ENCODE data around the gene TMEM196.
A peak's percentile ranks its signal among the peaks of the same experiment; 100 is the strongest.

TMEM196 gene

DNA sequence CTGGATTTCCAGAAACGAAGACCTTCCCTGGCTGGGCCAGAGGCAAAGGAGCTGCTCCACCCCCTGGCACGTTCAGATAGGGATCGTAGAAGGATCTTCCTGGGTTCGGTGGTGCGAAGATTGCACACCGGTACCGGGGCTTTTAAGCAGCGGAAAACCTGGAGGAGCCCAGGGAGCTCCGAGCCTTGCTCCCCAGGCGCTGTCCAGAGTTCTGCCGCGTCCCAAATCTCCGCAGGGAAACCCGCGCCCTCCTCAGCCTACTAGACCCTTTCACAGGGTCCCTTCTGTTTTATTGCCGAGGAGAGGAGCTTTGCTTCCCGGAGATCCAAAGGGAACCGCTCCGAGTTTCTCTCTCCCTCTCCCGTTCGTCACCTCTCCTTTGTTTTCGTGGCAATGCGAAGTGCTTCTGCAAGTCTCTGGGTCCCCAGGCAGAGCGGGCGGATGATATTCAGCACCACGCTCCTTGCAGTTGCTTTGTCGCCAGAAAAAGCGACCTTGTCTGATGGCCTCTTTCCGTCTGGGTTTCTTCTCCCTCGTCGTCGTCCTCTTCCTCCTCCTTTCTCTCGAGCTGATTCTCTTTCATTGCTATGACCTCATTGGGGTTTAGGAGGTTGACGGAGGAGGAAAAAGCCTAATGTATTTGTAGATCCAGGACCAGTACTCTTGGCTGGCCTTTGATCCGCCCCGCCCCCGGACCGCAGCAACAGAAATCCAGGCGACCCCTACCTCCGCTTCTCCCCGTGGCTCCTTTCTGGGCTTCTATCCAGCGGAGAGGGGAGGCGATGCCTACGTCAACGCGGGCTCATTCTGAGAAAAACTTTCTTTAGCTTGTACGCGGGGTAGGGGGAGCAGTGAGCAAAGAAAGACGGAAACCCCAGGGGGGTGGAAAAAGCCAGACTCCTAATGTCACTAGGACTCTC, at the start of gene TMEM196:
TMEM196 (minus strand) TSS at position 777 of the 920 bp plus-strand sequence. CDS start 921 bp downstream, outside the sequence.
- peak; percentile 50 for DNase-seq

DNA sequence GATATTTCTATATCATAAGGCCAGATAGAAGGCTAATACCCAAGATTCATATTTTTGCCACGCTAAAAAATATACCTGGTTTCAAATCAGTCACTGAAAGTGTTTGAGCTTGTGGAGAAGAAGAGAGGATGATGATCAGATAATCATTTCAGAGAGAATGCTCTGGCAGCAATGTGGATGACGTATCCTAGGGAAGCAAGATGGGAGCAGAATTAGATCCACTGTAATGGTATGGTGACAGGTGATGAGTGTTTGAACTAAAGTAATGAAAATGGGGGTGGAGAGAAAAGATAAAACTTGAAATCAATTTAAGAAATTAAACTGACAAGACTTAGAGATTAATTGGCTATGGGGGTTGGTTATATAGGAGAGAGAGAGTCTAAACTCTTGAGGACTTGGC, 42.7 kb upstream of the TMEM196 start:
- no peak for DNase-seq

DNA sequence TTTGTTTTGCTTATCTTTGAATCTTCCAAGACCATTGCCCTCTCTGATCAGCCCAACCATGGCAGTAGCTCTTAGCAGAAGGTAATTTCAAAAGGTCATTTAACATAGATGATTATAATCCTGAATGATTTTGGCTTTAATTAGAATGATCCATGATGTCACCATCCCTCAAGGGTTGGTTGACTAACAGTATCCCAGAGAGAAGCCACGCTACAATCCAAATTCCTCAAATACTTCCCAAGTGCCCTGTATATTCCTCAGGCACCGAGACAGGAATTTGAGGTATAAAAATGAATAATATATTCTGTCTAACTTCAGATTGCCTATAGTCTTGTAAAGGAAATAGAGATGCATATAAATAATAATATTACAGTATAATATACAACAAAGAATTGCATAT, 42.1 kb upstream of the TMEM196 start:
- DNase-seq: no peak

DNA sequence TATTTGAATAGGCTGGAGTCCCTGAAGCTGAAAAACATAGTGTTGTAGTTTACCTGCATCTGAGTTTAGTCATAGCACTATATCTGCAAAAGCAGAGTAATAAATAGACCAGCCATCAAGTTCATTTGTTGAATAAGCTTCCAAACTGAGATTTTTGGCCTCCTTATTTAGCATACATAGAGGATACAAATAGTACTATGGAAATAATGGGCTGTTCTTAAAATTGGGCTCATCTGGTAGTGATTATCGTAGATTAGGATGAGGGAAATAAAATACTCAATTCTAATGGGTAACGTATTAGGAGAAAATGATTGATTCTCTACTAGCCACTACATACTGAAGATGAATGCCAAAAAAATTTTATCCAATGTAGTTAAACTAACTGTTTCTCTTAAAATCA, 41.4 kb upstream of the TMEM196 start:
- DNase-seq: no peak

DNA sequence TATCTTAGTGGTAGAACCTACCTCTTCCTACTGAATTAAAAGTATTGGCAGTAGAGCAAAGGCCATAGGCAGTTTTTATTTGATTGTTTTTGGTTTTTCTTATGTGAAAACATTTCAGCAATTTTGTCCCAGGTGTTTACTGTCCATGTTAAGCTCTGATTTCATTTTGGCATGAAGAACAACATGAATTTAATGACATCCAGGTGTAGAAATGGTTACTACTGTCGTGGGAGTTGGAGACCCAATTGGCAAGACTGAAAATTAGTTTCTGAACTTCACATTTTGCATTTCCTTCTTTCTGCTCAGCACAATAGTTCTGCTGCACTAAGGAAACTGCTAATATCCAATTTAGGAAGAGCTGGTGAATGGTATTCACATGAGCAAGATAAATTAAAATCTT, 38.0 kb upstream of the TMEM196 start:
- DNase-seq: no peak

DNA sequence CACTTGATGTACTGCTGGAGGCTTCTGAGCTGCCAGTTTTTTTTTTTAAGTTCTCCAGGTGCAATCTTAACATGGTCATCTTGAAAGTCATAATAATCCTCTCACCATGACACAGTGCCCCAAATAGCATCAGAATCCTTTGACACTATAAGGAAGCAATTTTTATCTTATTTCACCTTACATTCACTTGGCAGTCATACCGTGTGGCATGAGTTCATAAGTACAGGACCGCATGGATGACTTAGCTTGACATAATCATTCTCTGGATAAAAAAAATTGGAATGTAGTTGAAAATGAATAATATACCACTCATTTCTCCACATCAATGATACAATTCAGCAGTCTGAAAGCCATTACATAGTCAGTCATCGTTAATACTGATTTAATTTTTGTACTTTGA, 25.6 kb upstream of the TMEM196 start:
- no peak for DNase-seq

DNA sequence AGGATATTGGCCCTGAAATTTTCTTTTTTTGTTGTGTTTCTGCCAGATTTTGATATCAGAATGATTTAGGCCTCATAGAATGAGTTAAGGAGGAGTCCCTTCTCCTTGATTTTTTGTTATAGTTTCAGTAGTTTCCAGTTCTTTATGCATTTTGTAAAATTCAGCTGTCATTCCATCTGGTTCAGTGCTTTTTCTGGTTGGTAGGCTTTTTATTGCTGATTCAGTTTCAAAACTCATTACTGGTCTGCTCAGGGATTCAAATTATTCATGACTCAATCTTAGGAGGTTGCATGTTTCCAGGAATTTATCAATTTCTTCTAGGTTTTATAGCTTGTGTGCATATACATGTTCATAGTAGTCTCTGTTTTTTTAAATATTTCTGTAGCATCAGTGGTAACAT, 10.1 kb upstream of the TMEM196 start:
- no peak for DNase-seq

DNA sequence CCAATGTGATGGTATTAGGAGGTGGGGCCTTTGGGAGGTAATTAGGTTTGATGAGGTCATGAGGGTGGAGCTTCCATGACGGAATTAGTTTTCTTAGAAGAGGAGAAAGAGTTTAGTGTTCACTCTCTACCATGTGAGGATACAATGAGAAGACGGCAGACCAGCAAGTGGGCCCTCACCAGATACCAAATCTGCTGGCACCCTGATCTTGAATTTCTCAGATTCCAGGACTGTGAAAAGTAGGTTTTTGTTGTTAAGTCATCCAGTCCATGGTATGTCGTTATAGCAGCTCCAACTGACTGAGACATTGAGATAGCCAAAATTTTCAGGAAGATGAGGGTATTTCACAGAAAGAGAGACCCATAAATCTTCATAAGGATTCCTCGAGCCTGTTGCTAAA, 3.6 kb upstream of the TMEM196 start:
- DNase-seq: no peak

DNA sequence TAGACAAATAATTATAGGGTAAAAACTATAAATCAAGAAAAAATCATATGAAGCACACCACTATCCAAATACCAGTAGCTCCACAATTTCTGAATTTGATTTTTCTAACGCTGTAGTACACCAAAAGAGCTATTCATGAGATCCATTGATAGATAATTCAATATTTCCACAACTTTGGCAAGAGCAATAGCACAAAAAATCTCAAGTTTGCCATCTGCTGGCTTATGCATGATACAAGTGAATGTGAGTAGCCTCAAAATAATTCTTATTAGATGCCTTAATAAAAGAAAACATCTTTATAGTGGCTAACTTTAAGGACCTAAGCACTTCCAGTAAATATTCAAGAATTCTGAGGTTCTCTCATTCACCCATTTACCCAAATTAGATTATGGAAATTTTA, 2.2 kb upstream of the TMEM196 start:
- DNase-seq: no peak

DNA sequence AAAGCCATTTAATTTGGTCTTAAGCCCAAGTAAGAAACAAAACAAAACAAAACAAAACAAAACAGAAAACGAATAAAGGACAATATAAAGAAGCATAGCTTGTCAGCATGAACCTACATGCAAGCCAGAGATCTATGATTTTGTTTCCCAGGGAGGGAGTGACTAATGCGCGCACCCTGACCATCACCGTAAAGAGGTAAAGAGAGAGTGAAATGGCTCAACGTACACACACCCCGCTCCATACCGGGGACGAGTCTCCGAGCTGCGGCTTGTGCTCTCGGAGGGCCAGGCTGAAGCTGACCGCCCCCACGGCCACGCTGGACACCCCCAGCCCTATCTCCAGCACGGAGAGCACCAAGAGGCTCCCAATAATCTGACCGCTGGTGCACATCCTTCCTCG, 1.1 kb downstream of the TMEM196 start:
- DNase-seq: peak; percentile 60

DNA sequence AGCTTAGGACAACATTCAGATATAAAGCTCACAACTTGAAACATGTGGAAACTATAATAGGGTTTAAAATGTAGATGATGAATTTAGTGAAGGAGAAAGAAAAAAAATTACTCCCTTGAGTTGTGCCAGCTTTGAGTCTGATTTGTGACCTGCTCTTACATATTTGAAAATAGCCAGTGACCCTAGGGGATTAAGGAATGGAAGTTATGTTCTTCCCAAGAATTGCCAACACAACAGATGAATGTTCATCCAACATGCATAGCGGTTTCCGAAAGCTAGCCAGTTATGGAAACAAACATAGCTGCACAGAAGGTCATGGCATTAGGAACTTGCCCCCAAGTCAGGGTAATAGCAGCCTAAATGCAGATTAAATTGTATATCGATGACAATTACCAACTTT, 10.8 kb downstream of the TMEM196 start:
- DNase-seq: no peak

DNA sequence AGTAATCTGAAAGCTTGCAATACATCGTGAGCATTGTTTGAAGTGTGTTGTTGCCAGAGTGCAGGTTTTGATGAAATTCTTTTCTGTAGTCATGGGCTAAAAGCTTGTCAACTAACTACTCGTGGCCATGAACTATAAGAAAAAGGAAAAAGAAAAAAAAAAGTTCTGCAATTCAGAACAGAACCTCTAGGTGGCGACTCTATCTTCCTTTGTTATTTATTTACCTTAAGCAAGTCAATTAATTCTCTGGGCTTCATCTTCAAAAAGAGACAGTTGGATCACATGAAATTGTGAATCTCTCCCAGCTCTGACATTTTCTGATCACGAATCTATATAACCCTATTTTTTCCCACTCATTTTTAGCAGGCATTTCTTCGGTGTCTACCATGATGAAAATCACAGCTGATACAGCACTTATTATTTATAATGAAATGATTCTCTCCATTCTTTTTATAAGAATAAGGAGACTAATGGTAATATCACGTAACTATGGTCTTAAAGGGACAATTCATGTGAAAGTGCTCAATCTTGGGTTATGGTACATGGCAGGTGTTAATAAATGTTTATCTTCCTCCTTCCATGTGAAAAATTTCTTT, 18.8 kb downstream of the TMEM196 start:
- DNase-seq: peak; percentile 27

DNA sequence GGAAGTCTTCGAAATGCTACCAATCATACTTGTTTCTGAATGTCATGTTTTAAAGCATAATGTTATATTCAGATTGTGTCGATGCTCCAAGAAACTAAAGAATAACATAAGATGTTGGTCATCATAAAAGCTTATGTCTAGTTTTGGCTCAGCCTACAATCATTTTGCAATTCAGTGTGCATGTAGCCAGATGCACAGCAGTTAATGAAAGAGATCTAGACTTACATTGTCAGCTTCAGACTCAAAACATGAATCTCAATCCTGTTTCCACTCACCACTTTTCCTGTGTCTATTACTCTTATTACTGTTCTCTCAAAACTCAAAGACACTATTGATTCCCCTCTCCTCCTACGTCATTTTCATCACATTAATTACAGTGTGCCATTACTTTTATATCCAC, 21.4 kb downstream of the TMEM196 start:
- no peak for DNase-seq

DNA sequence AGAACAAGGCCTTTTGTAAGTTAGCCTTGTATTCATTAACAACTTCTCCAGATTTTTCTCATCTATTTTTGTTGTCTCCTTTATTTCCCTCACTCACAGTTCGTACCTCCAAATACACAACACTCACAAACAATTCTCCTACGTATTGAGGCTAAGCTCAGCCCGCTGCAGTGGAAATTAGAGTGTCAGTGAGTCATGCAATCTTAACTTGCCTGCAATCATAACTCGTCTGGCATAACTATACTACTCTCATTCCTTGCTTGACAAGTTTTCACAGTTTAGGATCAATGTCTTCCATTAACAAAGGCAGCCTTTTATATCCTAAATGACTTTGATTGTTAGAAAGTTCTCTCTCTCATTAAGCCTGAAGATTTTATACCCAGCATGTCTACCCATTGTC, 23.8 kb downstream of the TMEM196 start:
- DNase-seq: no peak

DNA sequence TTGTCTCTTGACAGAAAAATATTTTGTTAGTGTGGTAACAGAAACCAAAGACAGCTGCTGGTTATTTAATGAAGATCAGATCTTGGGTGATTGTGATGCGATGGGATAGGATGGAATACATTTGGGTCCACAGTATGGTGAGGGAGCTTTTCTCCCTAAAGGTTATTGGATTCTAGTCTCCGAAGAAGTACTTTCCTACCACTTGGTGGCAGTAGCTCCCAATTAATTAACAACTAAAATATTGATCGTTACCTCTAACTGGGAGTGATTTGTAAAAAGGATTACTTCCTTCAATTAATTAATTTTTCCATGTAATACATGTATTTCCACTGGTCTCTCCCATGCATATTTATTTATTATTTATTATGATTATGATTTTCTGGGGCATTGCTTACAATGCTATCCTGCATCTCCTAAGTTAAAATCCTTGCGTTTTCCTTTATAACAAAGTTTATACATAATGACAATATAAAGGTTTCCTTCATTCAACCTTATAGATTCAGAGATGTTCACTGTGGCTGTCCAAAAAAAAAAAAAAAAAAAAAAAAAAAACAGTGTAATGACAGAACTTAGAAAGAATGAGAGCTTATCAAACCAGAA, 25.6 kb downstream of the TMEM196 start:
- peak; percentile 51 for DNase-seq

DNA sequence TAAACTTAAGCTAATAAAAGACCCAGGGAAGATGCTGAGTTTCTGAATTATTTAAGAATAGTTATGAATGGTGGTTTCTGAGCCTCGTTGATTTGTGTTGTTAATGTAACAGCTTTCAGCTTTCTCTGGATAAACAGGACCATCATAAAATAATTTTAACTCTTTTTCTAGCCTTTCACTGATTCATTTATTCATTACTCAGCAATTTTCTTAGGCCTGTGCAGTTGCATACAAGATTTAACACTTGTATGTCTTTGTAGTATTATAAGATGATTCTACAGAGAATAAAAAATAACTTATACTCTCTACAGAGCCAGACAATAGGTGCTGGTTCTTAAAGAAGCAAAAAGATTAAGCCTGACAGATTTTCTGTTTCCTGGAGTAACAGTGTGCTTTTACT, 29.3 kb downstream of the TMEM196 start:
- DNase-seq: no peak

DNA sequence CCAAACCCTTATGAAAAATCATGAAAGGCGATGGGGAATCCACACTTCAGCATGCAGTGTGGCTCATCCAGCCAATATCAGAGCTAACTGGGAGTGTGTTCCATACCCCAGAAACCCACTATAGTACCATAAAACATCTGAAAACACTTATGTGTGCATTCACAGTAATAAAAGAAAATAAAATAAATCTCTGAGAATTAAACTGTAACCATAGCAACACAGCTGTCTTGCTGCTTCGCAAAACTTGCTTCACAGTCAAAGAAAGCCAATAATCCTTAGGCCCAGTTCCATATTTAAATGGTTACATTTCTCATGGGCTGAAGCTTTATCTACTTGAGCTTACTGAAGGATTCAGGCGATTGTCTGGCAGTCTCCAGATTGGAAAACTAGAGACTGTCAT, 44.7 kb downstream of the TMEM196 start:
- no peak for DNase-seq

DNA sequence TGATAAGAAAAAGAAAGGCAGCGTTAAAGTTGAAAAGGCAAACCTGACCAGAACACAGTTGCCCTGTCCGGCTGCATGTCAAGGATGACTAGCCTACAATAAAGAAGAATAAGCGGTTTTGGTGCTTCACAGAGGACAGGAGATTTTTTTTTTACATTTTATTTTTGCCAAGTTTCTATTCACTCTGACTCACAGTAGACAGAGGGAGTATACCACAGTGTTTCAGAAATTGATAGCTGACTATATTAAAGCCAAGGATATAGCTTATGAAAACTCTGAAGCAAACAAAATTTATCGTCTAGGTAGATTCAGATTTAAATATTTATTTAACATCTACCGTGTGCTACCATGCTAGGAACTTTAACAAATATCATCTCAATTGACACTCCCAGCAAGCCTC, 47.6 kb downstream of the TMEM196 start:
- DNase-seq: no peak

DNA sequence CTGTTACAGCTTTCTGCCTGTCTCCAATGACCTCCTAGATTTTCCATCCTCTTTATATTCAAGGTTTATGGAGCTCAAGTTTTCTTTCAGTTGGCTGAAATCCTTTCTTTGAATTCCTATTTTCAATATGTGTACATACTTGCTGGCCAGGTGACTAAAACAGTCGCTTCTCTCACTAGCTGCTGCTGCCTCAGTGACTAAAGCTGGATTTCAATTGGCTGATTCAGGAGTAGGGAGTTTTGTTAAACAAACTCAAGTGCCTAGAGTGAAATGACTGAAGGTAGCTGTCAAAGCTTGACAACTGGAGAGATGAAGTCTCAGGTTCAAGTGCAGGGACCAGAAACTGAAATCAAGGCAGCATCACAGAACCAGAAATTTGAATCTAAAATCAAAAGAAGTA, 57.9 kb downstream of the TMEM196 start:
- DNase-seq: no peak

DNA sequence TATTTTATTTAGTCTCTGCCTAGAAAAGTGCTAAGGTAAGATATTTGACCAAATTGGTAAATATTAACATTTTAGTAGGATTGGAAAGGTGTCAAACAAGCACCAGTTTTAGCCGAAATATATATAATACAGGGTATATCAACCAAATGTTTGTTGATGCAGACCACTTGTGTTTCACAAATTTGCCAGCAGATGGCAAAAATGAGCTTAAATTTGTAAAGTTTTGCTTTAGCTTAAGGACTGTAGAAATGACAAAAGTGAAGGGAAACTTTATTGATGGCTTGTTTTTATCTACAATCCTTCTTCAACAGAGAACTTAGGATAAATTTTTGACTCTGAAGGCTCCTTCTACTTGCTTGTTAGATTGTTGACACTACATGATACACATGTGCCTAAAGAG, 59.7 kb downstream of the TMEM196 start:
- DNase-seq: peak; percentile 35

DNA sequence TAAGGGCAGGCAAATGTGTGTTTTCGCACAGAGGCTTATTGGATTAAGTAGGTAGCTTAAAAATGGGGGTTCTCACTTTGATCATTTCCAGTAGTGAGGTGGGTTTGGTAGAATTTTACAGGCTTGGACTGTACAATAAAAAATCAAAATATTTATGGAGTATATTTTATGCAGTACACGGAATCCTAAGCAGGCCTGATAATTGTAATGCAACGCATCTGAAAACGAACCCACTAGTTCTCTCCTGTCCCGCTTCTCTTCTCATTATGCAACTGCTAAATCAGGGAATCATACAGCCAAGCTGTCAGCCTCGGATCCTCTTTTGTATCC, 64.2 kb downstream of the TMEM196 start:
- DNase-seq: no peak

DNA sequence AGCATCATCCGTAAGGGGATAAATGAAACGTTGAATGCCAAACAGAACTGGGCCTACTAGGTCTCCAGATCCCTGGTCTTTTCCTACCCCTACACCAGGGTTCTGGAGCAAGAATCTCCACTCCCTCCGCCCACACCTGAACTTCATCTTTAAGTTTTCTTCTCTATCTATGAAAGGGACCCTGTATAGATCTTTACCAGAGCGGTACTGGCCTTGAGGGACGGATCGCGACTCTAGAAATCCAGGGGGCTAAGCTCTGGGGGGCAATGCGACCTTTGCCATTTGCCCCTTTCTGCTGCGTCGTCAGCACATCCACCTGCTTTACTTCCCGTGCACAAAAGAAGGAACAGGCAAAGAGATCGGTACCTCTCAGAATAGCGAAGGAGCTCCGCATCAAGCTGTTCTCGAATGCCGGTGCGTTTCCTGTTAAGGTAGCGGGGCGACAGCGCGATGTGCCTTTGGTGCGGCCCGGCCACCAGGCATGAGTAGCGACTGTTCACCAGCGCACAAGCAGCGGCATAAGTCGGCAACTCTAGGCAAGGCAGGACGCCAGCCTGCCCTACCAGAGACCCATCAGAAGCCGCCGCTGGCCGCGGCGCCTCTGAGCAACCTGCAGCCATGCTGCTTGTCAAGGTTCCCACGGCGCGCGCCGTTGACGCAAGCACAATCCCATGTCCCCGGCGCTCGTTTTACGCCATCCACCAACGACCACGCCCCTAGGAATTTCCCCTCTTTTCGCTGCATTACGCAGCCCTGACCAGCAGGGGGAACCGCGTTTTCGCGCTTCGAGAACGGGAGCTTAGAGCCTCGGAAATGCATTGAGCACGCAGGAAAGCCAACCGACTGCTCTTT, 64.8 kb downstream of the TMEM196 start, which contains the start of gene POLR1F:
POLR1F (minus strand) TSS at position 641 of the 852 bp plus-strand sequence; CDS start at position 620, 21 bp downstream.
- peak; percentile 96 for DNase-seq

DNA sequence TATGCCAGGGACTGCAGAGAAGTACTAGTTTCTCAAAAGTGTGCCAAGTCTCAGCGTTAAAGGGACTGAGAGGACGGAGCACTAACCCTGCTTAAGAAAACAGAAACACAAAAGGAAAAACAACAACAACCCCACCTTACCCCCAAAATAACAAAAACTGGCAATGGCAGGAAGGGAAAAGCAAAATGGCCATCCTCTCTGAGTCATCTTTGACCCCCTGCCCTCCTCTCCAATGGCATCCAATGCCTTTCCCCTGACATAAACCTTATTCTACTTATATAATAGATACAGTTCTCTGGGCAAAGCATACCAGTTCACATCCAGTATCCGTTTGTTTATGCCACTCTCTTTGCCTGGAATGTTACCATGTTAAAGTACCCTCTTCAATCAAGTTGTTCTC, 66.2 kb downstream of the TMEM196 start:
- DNase-seq: no peak

Data from NCI-H345 (cell line).